IPS-15b (cell line): ENCODE results near the gene SAE1.

Source experiments
- H3K27me3 ChIP-seq: one replicate; pipeline ENCODE4 v1.6.1; 2013; ENCODE audit warnings: low read length; ENCODE audit not compliant: control insufficient read depth, insufficient read depth
- H3K36me3 ChIP-seq: one replicate; pipeline ENCODE4 v1.6.1; 2013; ENCODE audit warnings: low read length; ENCODE audit not compliant: control insufficient read depth, insufficient read depth
- H3K4me1 ChIP-seq: one replicate; pipeline ENCODE4 v1.6.1; 2013; ENCODE audit warnings: mild to moderate bottlenecking, low read length; ENCODE audit not compliant: control insufficient read depth, insufficient read depth
- H3K4me3 ChIP-seq: one replicate; pipeline ENCODE4 v1.5.1; 2013; ENCODE audit warnings: low read depth, low read length
- H3K9ac ChIP-seq: one replicate; pipeline ENCODE4 v1.6.1; 2013; ENCODE audit warnings: low read depth, mild to moderate bottlenecking, low read length
- H3K9me3 ChIP-seq: one replicate; pipeline ENCODE4 v1.6.1; 2013; ENCODE audit warnings: mild to moderate bottlenecking, low read length; ENCODE audit not compliant: control insufficient read depth, insufficient read depth

The SAE1 gene

GRCh38 chr19:47210180-47210490, 79.5 kb downstream of the SAE1 start:
- Histone ChIP-seq H3K9ac (no peak overlapping the region), H3K9me3 (no peaks in the 10 kb centered on the region), H3K36me3 (peaks cover 34% of the 10 kb centered on the region), H3K27me3 (no peaks in the 10 kb centered on the region), H3K4me1 (peaks cover 7% of the 10 kb centered on the region), H3K4me3 (no peak overlapping the region)

GRCh38 chr19:47210689-47211316, 80.2 kb downstream of the SAE1 start:
- peaks cover 27% of the 10 kb centered on the region for H3K36me3 ChIP-seq
- H3K4me3 ChIP-seq, result no peak overlapping the region
- no peaks in the 10 kb centered on the region for H3K27me3 ChIP-seq
- H3K9ac ChIP-seq, result no peak overlapping the region
- H3K4me1 ChIP-seq, result peaks cover 7% of the 10 kb centered on the region
- no peaks in the 10 kb centered on the region for H3K9me3 ChIP-seq

- peaks cover 3% of the 10 kb centered on the region for H3K36me3 ChIP-seq
- peaks cover under 1% of the 10 kb centered on the region for H3K4me1 ChIP-seq
- H3K9ac ChIP-seq, result no peak overlapping the region
- no peak overlapping the region for H3K4me3 ChIP-seq
- no peaks in the 10 kb centered on the region for H3K9me3 ChIP-seq
- H3K27me3 ChIP-seq, result no peaks in the 10 kb centered on the region
Measured at GRCh38 chr19:47215581-47215980, 84.9 kb downstream of the SAE1 start.

GRCh38 chr19:47221080-47221841, 90.6 kb downstream of the SAE1 start:
- Histone ChIP-seq H3K9ac (no peak overlapping the region), H3K4me1 (peaks cover 4% of the 10 kb centered on the region), H3K27me3 (no peaks in the 10 kb centered on the region), H3K4me3 (no peak overlapping the region), H3K9me3 (no peaks in the 10 kb centered on the region), H3K36me3 (peaks cover 22% of the 10 kb centered on the region)

- no peaks in the 10 kb centered on the region for H3K9me3 ChIP-seq
- no peak overlapping the region for H3K9ac ChIP-seq
- H3K4me1 ChIP-seq, result peaks cover 6% of the 10 kb centered on the region
- H3K36me3 ChIP-seq, result peaks cover 22% of the 10 kb centered on the region
- no peak overlapping the region for H3K4me3 ChIP-seq
- no peaks in the 10 kb centered on the region for H3K27me3 ChIP-seq
Measured at GRCh38 chr19:47221890-47222289, 91.3 kb downstream of the SAE1 start.

- H3K4me1 ChIP-seq, result peaks cover 6% of the 10 kb centered on the region
- H3K9me3 ChIP-seq, result no peaks in the 10 kb centered on the region
- peaks cover 17% of the 10 kb centered on the region for H3K36me3 ChIP-seq
- H3K27me3 ChIP-seq, result no peaks in the 10 kb centered on the region
- H3K9ac ChIP-seq, result peak overlapping the region; percentile 79
- H3K4me3 ChIP-seq, result peak overlapping the region; percentile 71
Measured at GRCh38 chr19:47225746-47226425, 95.3 kb downstream of the SAE1 start.

GRCh38 chr19:47226426-47227351, 96.1 kb downstream of the SAE1 start:
- Histone ChIP-seq H3K4me3 (peak overlapping the region; percentile 71), H3K27me3 (no peaks in the 10 kb centered on the region), H3K36me3 (peaks cover 9% of the 10 kb centered on the region), H3K4me1 (peaks cover 9% of the 10 kb centered on the region), H3K9ac (peak overlapping the region; percentile 79), H3K9me3 (no peaks in the 10 kb centered on the region)

- H3K36me3 ChIP-seq, result peaks cover 4% of the 10 kb centered on the region
- H3K4me1 ChIP-seq, result peaks cover 12% of the 10 kb centered on the region
- H3K27me3 ChIP-seq, result no peaks in the 10 kb centered on the region
- H3K4me3 ChIP-seq, result peak overlapping the region; percentile 71
- peak overlapping the region; percentile 79 for H3K9ac ChIP-seq
- no peaks in the 10 kb centered on the region for H3K9me3 ChIP-seq
Measured at GRCh38 chr19:47227352-47228167, 96.9 kb downstream of the SAE1 start.

GRCh38 chr19:47228168-47228936, 97.7 kb downstream of the SAE1 start:
- Histone ChIP-seq H3K27me3 (no peaks in the 10 kb centered on the region), H3K4me3 (peak overlapping the region; percentile 80), H3K36me3 (peaks cover 4% of the 10 kb centered on the region), H3K9ac (peak overlapping the region; percentile 29), H3K4me1 (peaks cover 15% of the 10 kb centered on the region), H3K9me3 (no peaks in the 10 kb centered on the region)

- no peak overlapping the region for H3K9ac ChIP-seq
- H3K36me3 ChIP-seq, result no peaks in the 10 kb centered on the region
- no peaks in the 10 kb centered on the region for H3K27me3 ChIP-seq
- H3K9me3 ChIP-seq, result no peaks in the 10 kb centered on the region
- peaks cover 15% of the 10 kb centered on the region for H3K4me1 ChIP-seq
- H3K4me3 ChIP-seq, result peak overlapping the region; percentile 80
Measured at GRCh38 chr19:47228937-47229675, 98.5 kb downstream of the SAE1 start.
